ENCODE measurements around the gene POLDIP3.
A peak's percentile ranks its signal among the peaks of the same experiment; 100 is the strongest.

POLDIP3 gene

DNA sequence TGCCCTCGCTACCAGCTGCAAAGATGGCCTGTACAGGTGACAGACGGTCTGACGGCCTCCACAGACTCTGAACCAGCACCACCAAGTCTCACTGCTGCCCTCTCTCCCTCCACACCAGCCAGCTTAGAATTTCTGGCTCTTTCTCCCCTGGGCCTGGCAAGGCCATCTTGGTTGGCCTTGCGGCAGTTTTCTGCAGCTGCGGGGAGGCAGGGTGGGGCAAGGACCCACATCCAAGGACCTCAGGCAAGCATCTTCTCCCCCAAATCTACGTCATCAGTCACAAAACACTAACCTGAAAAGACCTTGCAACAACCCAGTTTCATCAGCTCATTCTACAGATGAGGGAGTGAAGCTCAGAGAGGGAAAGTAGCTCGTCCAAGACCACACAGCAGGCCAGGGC lies 11.7 kb upstream of the POLDIP3 start:
- ChIA-PET POLR2A (interaction anchor here (1.0 kb wide), 1 partner anchor 11 kb away, joined by 4 read pairs; no protein-coding TSS in a partner anchor), CTCF (interaction anchor here (0.9 kb wide), 1 partner anchor 9 kb away, joined by 3 read pairs; no protein-coding TSS in a partner anchor)
- TF ChIP-seq, protein P1, sequence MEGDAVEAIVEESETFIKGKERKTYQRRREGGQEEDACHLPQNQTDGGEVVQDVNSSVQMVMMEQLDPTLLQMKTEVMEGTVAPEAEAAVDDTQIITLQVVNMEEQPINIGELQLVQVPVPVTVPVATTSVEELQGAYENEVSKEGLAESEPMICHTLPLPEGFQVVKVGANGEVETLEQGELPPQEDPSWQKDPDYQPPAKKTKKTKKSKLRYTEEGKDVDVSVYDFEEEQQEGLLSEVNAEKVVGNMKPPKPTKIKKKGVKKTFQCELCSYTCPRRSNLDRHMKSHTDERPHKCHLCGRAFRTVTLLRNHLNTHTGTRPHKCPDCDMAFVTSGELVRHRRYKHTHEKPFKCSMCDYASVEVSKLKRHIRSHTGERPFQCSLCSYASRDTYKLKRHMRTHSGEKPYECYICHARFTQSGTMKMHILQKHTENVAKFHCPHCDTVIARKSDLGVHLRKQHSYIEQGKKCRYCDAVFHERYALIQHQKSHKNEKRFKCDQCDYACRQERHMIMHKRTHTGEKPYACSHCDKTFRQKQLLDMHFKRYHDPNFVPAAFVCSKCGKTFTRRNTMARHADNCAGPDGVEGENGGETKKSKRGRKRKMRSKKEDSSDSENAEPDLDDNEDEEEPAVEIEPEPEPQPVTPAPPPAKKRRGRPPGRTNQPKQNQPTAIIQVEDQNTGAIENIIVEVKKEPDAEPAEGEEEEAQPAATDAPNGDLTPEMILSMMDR (IDR thresholded peaks at IDR 0.05; ENCODE audit: control extremely low read depth, extremely low read depth, low read depth, missing control alignments) = no peak
- DNase-seq (ENCODE audit: extremely low spot score) = no peak

DNA sequence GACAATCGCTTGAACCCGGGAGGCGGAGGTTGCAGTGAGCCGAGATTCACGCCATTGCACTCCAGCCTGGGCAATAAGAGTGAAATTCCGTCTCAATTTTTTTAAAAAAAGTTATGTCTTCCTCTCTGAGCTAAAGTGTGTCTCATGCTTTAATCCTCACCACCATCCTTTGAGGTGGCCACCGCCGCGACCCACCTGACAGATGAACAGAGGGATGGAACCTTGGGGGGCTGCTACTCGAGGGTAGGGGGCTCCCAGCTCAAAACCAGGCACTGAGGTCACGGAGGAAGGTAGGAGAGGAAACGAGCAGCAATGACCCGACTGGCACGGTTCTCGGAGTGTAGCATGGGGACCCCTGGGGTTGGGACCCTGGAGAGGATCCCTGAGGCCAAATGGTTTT lies 10.7 kb upstream of the POLDIP3 start:
- POLR2A ChIA-PET = no interaction called here
- CTCF ChIA-PET = interaction anchor here (1.3 to 5.7 kb wide), 2 partner anchors 15 to 74 kb away, joined by 4 to 61 read pairs; partner anchors contain the start of gene ATP5MGL

DNA sequence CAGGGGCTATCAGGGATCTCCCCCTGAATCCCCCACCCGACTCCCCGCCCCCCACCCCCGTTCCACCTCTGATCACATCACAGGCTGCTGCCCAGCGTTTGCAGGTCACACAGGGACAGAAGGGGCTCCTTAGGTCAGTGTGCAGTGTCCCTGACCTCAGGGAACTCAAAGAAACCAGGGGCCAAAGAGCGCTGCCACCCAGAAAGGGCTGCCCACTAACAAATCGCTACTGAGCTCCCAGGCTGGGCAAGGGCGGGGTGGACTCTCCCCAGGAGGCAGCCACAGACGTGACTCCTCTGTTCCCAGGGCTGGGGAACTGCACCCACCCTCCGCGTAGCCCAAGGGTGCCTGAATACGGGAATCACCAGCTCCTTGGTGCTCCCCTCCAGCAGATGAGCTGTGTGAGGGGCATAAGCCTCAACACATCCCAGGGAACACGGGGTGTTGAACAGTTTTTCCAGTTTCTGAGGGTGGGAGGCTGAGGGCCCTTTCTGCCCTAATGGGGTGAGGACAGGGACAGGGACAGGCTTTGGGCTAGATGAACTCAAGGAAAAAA lies 9.9 kb upstream of the POLDIP3 start:
- ChIA-PET POLR2A (interaction anchor here (0.5 to 2.3 kb wide), 2 partner anchors 9 to 1768 kb away, joined by 3 to 11 read pairs; partner anchors contain the start of genes POLDIP3 and XPNPEP3), CTCF (interaction anchor here (1.3 to 5.7 kb wide), 3 partner anchors 15 to 465 kb away, joined by 3 to 61 read pairs (median 4); partner anchors contain the start of gene ATP5MGL)
- TF ChIP-seq, protein P1 (IDR thresholded peaks at IDR 0.05; ENCODE audit: control extremely low read depth, extremely low read depth, low read depth, missing control alignments) = no peak
- DNase-seq (ENCODE audit: extremely low spot score) = no peak

More for the DNA sequence above, 10.7 kb upstream of the POLDIP3 start:
- TF ChIP-seq, protein P1 (IDR thresholded peaks at IDR 0.05; ENCODE audit: control extremely low read depth, extremely low read depth, low read depth, missing control alignments) = no peak
- DNase-seq (ENCODE audit: extremely low spot score) = no peak

DNA sequence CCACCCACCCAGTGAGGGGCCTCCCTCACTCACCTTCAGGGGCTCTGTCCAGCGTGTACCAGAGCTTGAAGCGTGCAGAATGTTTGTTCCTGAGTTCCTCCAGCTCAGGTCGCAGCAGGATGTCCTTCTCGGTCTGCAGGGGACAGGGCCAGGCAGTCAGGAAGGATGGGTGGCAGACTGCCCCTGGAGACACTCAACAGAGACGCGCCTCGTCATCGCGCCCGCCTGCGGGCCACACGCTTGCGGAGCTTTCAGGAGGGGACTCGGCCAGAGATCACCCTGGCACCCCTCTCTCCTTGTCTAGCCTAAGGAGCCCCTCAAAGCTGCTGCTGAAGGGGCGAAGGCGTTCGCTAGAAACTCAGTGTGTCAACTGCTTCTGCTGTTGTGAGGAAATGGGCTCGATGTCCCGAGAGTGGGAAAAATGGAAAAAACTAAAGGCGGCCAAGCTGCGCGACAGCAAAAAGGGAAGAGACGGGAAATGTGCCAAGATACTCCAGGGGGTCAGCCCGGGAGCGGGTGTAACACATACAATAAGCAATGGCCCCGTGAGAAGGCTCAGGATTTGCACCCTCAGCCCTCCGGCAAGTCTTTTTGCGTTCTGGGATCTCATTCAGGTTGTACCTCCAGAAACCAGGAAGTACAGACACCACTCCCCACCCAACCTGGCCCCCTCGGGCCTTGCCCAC lies 9.2 kb upstream of the POLDIP3 start:
- TF ChIP-seq, protein P1 (IDR thresholded peaks at IDR 0.05; ENCODE audit: control extremely low read depth, extremely low read depth, low read depth, missing control alignments) = no peak
- no peak for DNase-seq (ENCODE audit: extremely low spot score)
- ChIA-PET CTCF (interaction anchor here (1.2 to 5.7 kb wide), 6 partner anchors 16 to 466 kb away, joined by 3 to 61 read pairs (median 6); partner anchors contain the start of gene ATP5MGL), POLR2A (interaction anchor here (0.5 to 2.3 kb wide), 3 partner anchors 9 to 1767 kb away, joined by 3 to 11 read pairs (median 3); partner anchors contain the start of genes POLDIP3 and XPNPEP3)

DNA sequence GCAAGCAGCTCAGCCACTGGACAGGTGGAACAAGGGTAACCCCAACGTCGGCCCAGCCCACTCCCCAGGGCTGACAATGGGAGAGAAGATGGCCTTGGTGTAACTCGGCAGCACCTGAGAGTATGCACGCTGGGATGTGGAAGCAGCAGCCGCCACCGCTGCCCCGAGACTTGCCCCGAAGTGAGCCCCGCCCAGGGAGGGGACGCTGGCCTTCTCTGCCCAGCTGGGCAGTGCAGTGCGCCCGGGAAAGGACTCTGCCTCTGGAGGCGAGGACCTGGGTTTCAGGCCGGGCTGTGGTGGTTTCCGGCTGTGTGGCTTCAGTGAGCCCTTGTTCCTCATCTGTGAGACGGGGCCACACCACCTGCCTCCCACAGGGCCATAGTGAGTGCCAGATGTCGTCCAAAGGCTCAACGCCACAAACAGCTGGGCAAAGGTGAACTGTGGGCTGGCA lies 8.6 kb upstream of the POLDIP3 start:
- CTCF ChIA-PET = interaction anchor here (1.2 to 5.7 kb wide), 6 partner anchors 17 to 467 kb away, joined by 3 to 61 read pairs (median 6); partner anchors contain the start of gene ATP5MGL
- peak; percentile 61 for DNase-seq (ENCODE audit: extremely low spot score)
- TF ChIP-seq, protein P1 (IDR thresholded peaks at IDR 0.05; ENCODE audit: control extremely low read depth, extremely low read depth, low read depth, missing control alignments) = no peak
- POLR2A ChIA-PET = interaction anchor here (0.6 to 2.3 kb wide), 2 partner anchors 8 to 20 kb away, joined by 3 to 11 read pairs; partner anchors contain the start of gene POLDIP3

DNA sequence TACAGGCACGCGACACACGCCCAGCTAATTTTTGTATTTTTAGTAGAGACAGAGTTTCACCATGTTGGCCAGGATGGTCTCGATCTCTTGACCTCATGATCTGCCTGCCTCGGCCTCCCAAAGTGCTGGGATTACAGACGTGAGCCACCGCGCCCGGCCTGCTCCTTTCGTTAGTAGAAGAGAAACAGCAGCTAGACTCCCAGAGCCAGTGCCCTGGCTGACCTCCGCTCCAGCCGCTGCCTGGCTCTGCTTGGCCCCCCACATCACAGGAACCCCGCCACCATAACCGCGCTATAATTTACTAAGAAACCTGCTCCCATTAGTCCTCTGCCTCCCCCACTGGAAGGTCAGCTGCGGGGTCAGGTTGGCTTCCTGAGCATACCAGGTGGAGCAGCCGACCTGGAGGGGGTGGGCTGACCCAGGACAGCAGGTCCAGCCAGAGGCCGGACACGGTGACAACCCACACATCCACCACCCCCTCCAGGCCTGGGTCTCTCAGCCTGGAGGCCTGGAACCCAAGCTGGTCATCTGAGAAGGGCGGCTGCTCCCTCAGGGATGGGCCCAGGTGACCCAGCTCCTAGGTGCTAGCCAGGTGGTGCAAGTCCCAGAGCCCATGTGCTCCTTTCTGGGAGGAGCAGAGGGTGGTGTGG lies 7.5 kb upstream of the POLDIP3 start:
- DNase-seq (ENCODE audit: extremely low spot score) = no peak
- TF ChIP-seq, protein P1 (IDR thresholded peaks at IDR 0.05; ENCODE audit: control extremely low read depth, extremely low read depth, low read depth, missing control alignments) = no peak
- ChIA-PET CTCF (interaction anchor here (1.0 to 5.7 kb wide), 16 partner anchors 10 to 468 kb away, joined by 3 to 61 read pairs (median 6); partner anchors contain the start of genes ATP5MGL and CYB5R3), POLR2A (interaction anchor here (0.6 kb wide), 1 partner anchor 12 kb away, joined by 4 read pairs; no protein-coding TSS in a partner anchor)
